Lung (tissue), 12 donors: Measurements from ENCODE around the gene DHRS13. TPM values are rescaled to one million over a fixed set of nuclear protein-coding genes. Genes with fewer than 3 reads are reported as not detected.
"Not testable (repeated sequence)": the region's sequence is repeated elsewhere in the genome, so short reads cannot be mapped to it uniquely, and the experiment has no call there.

ENCODE experiments used
- ATAC-seq: fragments of 200-7000 bp; cut with Tn5 transposase; one replicate; pipeline ENCODE4 v1.9.1; 2020; ENCODE audit warnings: moderate number of reproducible peaks; ENCODE audit not compliant: insufficient read depth, low FRiP score
- DNase-seq, 3 donors: peaks; one replicate each; pipeline ENCODE4 v3.0.0-alpha.2; 2013 to 2017
- H3K27ac ChIP-seq, 2 donors: one replicate each; pipeline ENCODE4 v1.5.1; 2013; ENCODE audit warnings: mild to moderate bottlenecking in 2 of 2, moderate library complexity in 2 of 2, control low read depth in 1 of 2, inconsistent platforms in 1 of 2, low read depth in 1 of 2, low read length in 1 of 2
- H3K27me3 ChIP-seq, 3 donors: one replicate each; pipeline ENCODE4 v1.5.1; 2013; ENCODE audit warnings: low read length in 2 of 3; ENCODE audit not compliant: control insufficient read depth in 3 of 3, insufficient read depth in 3 of 3
- H3K36me3 ChIP-seq, 4 donors: one replicate each; pipeline ENCODE4 v1.5.1; 2013; ENCODE audit warnings: low read length in 4 of 4, mild to moderate bottlenecking in 1 of 4, moderate library complexity in 1 of 4; ENCODE audit not compliant: control insufficient read depth in 4 of 4, insufficient read depth in 4 of 4
- H3K4me1 ChIP-seq, 5 donors: one replicate each; pipeline ENCODE4 v1.5.1; 2013; ENCODE audit warnings: low read length in 5 of 5, mild to moderate bottlenecking in 2 of 5, moderate library complexity in 1 of 5; ENCODE audit not compliant: control insufficient read depth in 5 of 5, insufficient read depth in 5 of 5
- H3K4me3 ChIP-seq: one replicate; pipeline ENCODE4 v1.5.1; 2013; ENCODE audit warnings: mild to moderate bottlenecking, control low read depth, moderate library complexity
- H3K9ac ChIP-seq, 2 donors: one replicate each; pipeline ENCODE4 v1.5.1; 2013; ENCODE audit warnings: low read length in 2 of 2, control low read depth in 1 of 2; ENCODE audit not compliant: insufficient read depth in 1 of 2
- H3K9me3 ChIP-seq, 4 donors: one replicate each; pipeline ENCODE4 v1.5.1; 2013; ENCODE audit warnings: low read length in 3 of 4, mild to moderate bottlenecking in 1 of 4, moderate library complexity in 1 of 4; ENCODE audit not compliant: control insufficient read depth in 4 of 4, insufficient read depth in 3 of 4
- WGBS, 2 donors: extraction: QIAGEN DNeasy Blood & Tissue Kit; methylation state at CpG; one replicate each; pipeline ENCODE4 v1.1.7; 2013; 5-methylcytosine and 5-hydroxymethylcytosine counted together
- polyA plus RNA-seq, 2 donors: library from polyadenylated mRNA; stranded (reverse); fragments of 200-250 nt; gene quantifications; one replicate each; pipeline ENCODE4 v1.2.1, GENCODE V29; 2013
- total RNA-seq, 2 donors: library from RNA; depleted of rRNA in 1 of 2; stranded (reverse); fragments of >200 nt in 1 of 2; gene quantifications; one replicate each; pipeline ENCODE4 v1.2.1, GENCODE V29; 2014 to 2021
- TF ChIP-seq, protein P1 (sequence below): IDR thresholded peaks from 2 replicates; pipeline ENCODE4 v1.5.1; 2012; ENCODE audit warnings: mild to moderate bottlenecking; ENCODE audit errors: control extremely low read depth, extremely low read depth
- donor health status: control.
- donor health status: control.
- donor health status: Bipolar disorder and iron deficiency.
- donor health status: healthy.
- donor health status: DM: yes; HTN: yes; CAD: no.

DHRS13 gene
- total and polyA plus RNA-seq, 4 donors, result 10.5 to 29.9 (median 17.4) TPM

DNA sequence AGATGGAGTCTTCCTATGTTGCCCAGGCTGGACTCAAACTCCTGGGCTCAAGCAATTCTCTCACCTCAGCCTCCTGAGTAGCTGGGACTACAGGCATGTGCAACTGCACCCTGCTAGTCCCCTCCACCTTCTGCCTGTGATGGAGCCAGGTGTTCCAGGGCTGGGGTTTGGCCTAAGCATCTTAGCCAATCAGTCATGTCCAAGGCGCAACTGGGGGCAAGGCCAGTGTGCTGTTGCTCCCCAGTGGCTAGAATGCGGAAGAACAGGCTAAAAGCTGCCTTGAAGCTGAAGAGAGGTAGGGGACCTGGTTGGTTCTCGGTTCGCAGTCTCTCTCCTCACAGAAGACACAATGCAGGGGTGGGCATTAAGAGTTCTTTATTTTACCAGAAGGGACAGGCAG is 23.9 kb downstream of the DHRS13 start:
- Histone ChIP-seq H3K9me3 (no peaks in the 10 kb centered on the region), H3K4me1 (no peaks in the 10 kb centered on the region), H3K36me3 (peaks cover 2 to 50% (median 25%) of the 10 kb centered on the region in 4 donors), H3K27me3 (no peaks in the 10 kb centered on the region), H3K27ac (no peak overlapping the region), H3K4me3 (no peak overlapping the region), H3K9ac (no peak overlapping the region)
- 79 to 90% methylated on average over 4 of the region's 4 CpGs for WGBS, 2 donors
- DNase-seq (peak; percentile 12 to 31 (median 20)), ATAC-seq (no peak)
- TF ChIP-seq, protein P1, sequence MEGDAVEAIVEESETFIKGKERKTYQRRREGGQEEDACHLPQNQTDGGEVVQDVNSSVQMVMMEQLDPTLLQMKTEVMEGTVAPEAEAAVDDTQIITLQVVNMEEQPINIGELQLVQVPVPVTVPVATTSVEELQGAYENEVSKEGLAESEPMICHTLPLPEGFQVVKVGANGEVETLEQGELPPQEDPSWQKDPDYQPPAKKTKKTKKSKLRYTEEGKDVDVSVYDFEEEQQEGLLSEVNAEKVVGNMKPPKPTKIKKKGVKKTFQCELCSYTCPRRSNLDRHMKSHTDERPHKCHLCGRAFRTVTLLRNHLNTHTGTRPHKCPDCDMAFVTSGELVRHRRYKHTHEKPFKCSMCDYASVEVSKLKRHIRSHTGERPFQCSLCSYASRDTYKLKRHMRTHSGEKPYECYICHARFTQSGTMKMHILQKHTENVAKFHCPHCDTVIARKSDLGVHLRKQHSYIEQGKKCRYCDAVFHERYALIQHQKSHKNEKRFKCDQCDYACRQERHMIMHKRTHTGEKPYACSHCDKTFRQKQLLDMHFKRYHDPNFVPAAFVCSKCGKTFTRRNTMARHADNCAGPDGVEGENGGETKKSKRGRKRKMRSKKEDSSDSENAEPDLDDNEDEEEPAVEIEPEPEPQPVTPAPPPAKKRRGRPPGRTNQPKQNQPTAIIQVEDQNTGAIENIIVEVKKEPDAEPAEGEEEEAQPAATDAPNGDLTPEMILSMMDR, result no peak

DNA sequence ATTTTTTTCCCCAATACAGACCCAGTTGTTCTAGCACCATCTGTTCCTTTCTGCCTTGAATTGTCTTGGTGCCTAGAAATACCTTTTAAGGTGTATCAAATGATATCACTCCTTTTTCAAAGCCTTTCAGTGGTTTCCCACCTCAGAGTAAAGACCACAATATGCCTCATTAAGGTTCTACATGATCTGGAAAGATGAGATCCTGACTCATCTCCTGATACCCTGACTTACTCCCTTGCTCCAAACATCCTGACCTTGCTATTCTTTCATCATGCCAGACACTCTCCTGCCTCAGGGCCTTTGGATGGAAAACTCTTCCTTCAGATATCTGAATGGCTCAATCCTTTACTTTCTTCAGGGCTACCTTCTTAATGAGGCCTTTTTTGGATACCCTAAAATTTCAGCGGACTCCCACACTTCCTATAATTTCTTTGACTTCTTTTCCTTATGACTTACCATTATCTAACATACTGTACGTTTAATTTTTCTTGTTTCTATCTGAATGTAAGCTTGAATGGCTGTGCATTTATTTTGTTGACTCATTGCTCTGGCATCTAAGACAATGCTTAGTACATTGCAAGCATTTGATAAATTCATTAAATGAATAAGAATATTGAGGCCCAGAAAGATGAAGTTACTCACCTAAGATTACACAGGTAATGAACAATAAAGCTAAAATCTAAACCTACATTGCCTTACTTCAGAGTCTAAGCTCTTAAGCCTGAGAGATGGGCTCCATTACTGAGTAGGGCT is 24.5 kb downstream of the DHRS13 start:
- DNase-seq (no peak), ATAC-seq (no peak)
- H3K4me1 ChIP-seq, result no peaks in the 10 kb centered on the region
- WGBS, 2 donors, result 91 to 96% methylated on average over 2 of the region's 2 CpGs
- H3K9me3 ChIP-seq, result no peaks in the 10 kb centered on the region
- no peak overlapping the region for H3K4me3 ChIP-seq
- H3K27me3 ChIP-seq, result no peaks in the 10 kb centered on the region
- H3K27ac ChIP-seq, result no peak overlapping the region
- H3K36me3 ChIP-seq, result peaks cover 2 to 44% (median 23%) of the 10 kb centered on the region in 4 donors
- no peak overlapping the region for H3K9ac ChIP-seq
- TF ChIP-seq, protein P1, result no peak

DNA sequence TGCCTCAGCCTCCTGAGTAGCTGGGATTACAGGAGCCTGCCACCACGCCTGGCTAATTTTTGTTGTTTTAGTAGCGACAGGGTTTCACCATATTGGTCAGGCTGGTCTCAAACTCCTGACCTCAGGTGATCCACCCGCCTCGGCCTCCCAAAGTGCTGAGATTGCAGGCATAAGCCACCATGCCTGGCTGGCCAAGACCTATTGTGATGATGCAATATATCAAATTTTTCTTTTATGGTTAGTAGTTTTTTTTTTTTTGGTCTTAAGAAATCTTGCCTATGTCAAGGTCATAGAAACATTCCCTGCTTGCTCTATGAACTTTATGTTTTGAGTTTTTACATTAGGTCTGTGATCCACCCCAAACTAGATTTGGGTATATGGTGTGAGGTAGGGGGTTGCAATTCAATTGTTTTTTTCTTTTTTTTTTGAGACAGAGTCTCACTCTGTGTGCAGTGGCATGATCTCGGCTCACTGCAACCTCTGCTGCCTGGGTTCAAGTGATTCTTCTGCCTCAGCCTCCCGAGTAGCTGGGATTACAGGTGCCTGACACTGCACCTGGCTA is 25.6 kb downstream of the DHRS13 start:
- not testable (repeated sequence) for DNase-seq, ATAC-seq, H3K4me3 ChIP-seq, H3K9me3 ChIP-seq, H3K9ac ChIP-seq, H3K4me1 ChIP-seq, H3K27me3 ChIP-seq, H3K27ac ChIP-seq
- WGBS, 2 donors, result 95 to 100% methylated on average over 6 of the region's 6 CpGs
- peaks cover 2 to 34% (median 20%) of the 10 kb centered on the region in 4 donors for H3K36me3 ChIP-seq

DNA sequence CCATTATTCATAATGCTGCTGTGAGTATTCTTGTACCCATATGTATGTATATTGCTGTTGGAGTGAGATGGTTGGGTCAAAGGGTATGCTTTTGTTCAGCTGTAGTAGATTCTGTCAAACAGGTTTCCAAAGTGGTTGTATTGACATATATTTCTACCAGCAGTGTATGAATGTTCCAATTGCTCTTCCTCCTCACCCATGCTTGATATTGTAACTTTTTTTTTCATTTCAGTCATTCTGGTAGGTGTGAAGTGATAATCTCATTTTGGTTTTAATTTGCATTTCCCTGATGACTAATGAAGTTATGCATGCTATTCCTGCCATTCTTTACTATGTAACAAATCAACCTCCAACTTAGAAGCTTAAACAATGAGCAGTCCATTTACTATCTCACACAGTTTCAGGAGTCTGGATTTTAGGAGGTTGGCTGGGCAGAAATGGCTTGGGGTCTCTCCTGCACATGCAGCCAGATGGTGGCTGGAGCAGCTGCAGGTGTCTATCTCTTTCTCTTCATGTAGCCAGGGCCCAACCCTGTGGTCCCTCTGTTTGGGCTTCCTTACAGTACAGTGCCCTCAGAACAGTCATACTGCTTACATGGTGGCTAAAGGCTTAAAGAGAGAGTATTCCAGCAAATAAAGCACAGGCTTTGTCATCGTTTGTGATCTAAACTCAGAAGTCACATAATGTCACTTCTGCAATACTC is 26.9 kb downstream of the DHRS13 start:
- WGBS, 2 donors, result 48 to 74% methylated on average over 1 of the region's 1 CpG
- Histone ChIP-seq H3K27me3 (no peaks in the 10 kb centered on the region), H3K36me3 (peaks cover 2 to 22% (median 11%) of the 10 kb centered on the region in 4 donors), H3K27ac (no peak overlapping the region), H3K9ac (no peak overlapping the region), H3K9me3 (no peaks in the 10 kb centered on the region), H3K4me1 (no peaks in the 10 kb centered on the region), H3K4me3 (no peak overlapping the region)
- DNase-seq (no peak), ATAC-seq (no peak)
- TF ChIP-seq, protein P1, result no peak
